HG02642 (cell line): ENCODE data around the gene TMOD1.
"Not testable (repeated sequence)": the region's sequence is repeated elsewhere in the genome, so short reads cannot be mapped to it uniquely, and the experiment has no call there.

Experiments
- ATAC-seq: cut with Tn5 transposase; IDR thresholded peaks from one replicate; pipeline ENCODE4 v1.9.1; 2021; ENCODE audit warnings: mild to moderate bottlenecking; ENCODE audit not compliant: unreplicated experiment, poor library complexity

The TMOD1 gene

DNA sequence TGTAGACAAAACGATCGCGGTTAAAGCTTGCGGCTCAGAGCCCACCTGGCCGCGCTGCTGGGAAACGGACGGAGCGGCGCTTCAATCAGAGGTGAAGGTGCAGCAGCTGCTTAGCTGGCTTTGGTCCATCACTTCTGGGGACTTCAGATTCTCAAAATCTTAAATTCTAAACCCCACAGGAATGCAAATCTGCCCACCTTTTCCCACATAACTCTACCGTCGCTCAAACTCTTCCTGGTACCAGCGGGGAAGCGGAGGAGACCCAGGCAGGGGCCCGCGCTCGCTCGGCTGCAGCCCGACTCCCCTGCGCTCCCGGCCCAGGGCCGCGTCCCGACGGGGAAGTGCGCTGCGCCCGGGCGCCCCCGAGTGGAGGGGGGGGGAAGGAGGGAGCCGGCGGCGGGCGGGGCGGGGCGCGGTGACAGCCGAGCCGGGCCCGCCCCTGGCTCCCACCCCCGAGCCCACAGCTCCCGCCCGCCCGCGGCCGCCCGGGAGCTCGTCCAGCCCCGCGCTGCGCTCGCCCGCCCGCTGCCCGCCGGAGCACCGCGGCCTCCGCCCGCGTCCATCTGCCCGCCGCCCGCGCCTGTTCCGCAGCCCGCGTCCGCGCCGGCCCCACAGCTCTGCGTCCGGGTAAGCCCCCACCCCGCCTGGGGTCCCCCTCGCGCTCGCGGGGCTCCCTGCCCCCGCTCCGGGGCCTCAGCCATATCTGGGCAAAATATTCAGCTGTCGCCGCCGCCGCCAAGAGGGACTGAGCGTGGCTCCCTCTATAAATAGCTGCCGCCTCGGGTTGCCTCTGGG is at the start of gene TMOD1:
Gene TMOD1 (plus strand): TSS at position 490 of the 795 bp plus-strand sequence. CDS start 22,523 bp downstream, outside the sequence.
- ATAC-seq: peak; percentile 71

- ATAC-seq: not testable (repeated sequence)
Observed at GRCh38 chr9:97453573-97453972, 47.9 kb upstream of the TMOD1 start.

DNA sequence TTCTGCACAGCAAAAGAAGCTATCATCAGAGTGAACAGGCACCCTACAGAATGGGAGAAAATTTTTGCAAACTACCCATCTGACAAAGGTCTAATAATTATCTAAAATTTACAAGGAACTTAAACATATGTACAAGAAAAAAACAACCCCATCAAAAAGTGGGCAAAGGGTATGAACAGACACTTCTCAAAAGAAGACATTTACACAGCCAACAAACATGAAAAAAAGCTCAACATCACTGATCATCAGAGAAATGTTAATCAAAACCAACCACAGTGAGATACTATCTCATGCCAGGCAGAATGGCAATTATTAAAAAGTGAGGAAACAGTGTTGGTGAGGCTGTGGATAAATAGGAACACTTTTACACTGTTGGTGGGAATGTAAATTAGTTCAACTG is 44.6 kb upstream of the TMOD1 start:
- not testable (repeated sequence) for ATAC-seq

- ATAC-seq: no peak
Observed at GRCh38 chr9:97459326-97459725, 42.1 kb upstream of the TMOD1 start.

DNA sequence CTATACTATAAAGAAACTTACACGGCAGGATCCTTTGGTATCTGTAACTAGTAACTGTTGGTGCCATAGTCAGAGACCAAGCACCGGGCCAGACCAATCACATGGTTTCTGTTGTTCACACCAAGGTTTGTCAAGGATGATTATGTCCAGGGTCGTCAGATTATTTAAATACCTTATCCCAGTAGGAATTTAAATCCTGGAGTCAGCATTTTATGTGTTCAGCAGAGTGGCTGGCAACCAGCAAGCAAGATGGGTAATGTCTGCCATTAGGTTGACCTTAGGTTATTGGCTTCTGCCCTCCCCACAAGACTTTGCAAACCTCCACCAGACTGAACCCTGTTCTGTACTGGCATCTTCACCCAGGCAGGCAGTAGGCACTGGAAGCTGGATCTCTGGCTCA is 39.3 kb upstream of the TMOD1 start:
- ATAC-seq: no peak

DNA sequence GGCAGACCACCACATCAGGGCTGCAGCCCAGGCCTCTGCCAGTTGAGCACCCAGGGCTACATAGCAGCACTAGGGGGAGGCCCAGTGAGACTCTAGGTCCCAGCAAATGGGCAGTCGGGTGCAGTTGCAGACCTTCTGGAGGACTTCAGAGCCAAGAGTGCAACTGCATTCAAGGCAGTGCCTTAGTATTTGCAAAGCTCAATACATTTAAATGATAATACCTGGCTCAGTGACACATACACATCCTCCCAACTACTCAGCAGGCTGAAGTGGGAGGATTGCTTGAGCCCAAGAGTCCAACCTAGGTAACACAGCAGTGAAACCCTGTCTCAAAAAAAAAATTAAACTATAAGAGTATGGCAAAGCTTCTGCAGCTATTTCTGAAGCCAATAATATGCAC is 38.6 kb upstream of the TMOD1 start:
- ATAC-seq: no peak

DNA sequence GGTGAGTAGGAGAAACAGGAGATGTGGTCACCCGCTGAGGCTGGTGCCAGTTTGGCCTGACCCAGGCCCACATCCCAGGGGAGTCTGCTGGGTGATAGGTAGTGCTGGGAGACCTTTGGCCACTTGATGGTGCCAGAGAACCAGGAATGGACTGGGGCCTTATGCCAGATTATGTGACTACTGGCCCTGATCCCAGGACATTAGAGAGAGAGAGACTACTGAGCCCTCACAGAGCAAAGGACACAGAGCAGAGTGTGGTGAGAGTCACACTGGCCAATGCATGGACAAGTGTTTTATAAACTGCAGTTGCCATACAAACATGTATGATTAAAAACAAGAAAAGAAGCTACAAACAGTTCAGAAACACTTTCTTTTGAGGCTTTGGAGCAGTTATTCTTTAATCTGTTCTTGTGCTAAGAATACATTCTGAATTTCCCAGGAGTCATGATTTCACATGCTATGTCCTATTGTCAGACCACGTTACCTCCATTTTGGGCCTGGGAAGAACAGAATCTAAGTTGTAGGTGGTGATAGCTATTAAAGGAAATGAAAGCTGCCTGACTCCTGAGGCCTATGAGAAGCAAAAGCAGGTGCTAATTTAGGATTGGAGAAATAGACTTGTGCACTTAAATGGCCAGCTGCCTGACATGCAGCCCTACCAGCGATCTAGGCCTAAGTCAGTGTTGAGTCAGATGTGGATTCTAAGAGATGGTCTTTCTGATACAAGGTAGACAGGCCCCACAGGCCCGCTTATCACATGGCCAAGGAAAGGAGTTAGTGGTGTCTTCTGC is 32.6 kb upstream of the TMOD1 start:
- ATAC-seq: peak; percentile 82

DNA sequence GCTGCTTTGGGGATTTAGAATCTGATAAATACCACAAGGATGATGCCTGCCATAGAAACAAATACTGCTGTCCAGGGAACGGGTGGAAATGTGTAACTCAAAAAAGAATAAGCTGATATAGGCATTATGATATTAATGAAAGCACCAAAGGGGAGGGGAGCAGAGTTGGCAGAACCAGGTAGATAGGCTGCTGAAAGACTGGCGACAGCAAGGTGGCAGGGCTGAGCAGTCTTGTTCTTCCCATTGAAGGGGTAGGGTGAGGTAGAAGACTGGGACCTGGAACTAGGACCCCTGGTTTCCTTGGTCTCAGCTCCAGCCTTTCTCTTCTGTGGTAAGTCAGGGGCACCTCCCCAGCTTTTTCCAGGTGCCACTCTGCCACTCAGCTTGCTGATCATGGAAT is 31.4 kb upstream of the TMOD1 start:
- no peak for ATAC-seq

DNA sequence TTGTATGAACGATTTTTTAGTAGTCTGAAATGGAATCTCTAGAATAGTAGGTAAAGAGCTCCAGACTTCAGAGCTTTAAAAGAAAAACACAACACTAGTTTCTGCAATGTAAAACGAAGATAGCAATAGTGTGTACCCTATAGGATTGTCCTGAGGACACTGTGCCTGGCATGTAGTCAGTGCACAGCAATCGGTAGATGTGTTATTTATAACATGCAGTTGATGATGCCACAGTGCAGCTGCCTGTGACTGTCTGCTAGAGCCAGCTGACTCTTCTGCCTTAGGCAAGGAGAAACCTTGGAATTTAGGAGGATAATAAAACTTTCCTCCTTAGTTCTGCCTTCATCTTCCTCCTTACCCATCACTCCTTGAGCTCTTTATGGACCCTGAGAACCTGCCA is 27.7 kb upstream of the TMOD1 start:
- ATAC-seq: no peak

GRCh38 chr9:97474372-97474925 is 27.0 kb upstream of the TMOD1 start:
- no peak for ATAC-seq

DNA sequence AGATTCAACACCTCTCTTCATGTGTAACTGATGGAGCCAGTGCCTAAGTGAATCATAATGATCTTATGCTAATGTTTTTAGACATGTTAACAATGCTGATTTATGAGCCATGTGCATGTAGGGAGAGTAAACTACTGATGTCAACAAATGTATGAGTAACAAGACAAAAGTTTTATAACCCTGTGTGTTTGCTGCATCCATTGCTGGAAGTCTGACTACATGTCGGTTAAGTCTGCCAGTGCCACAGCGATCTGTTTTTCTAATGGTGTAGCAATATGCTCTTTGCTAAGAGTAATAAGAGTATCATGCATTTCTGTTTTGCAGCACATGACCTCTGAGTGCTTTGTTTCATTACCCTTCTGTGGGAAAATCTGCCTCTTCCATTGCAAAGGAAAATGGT is 26.4 kb upstream of the TMOD1 start:
- no peak for ATAC-seq

DNA sequence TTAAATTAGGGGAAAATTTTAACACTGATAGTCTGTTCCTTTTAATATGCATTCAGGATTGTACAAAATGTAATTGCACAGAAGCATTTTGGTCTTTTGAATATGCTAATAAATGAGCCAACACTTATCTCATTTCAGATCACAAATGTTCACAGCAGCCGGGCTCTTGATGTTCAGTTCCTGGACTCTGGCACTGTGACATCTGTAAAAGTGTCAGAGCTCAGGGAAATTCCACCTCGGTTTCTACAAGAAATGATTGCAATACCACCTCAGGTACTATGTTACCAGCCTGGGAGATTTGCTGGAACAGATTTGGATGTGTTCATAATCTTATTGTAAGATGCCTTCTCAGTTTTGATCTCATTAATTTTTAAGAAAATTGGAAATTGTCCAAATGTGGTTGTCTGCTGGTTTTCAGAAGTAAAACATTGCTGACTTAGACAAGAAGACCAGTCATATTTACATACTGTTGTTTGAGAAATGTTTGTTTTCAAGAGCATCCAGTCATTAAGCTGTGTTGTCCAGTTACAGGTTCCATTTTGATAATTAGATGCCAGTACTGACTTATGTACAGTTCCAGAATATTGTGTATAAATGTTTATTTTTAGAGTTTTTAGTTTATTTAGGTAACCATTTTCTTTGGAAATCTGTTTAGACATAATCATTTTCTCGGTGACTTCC is 23.0 kb upstream of the TMOD1 start:
- no peak for ATAC-seq

- ATAC-seq: no peak
Observed at GRCh38 chr9:97479496-97480159, 21.8 kb upstream of the TMOD1 start.

DNA sequence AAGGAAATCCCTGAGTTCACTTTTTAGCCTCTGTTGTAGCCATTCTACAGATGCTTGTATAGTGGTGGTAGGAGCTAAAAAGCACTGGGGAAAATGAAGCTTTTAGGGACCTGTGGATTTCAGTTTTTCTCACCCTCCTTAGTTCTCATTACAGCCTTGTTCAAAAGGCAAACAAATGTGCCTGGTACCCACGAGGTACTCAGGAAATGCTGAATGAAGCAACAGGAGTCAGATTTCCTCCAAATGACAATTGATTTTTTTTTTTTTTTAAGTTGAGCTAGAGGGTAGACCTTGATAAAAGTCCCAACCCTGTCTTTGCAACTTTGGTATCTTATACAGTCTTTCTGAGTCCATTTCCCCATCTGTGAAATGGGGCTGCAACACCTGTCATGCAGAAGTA is 21.3 kb upstream of the TMOD1 start:
- ATAC-seq: no peak

GRCh38 chr9:97480749-97481148 is 20.7 kb upstream of the TMOD1 start:
- no peak for ATAC-seq

DNA sequence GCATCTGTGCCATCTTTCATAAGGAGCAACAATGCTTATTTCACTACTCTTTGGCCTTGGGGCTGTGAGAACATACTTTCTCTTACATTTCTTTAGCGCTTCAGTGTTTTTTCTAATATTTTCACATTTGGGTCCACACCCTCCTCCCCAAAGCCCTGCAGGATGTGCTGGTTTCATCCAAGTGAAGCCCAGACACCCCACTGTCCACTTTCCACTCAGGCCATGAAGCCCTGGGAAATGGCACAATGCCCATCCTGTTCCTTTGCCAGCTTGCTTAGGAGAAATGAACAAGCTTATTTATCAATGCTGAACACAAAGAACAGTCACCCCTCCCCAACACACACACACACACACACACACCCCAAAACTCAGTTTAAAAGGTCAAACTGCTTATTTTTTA is 17.3 kb upstream of the TMOD1 start:
- no peak for ATAC-seq

DNA sequence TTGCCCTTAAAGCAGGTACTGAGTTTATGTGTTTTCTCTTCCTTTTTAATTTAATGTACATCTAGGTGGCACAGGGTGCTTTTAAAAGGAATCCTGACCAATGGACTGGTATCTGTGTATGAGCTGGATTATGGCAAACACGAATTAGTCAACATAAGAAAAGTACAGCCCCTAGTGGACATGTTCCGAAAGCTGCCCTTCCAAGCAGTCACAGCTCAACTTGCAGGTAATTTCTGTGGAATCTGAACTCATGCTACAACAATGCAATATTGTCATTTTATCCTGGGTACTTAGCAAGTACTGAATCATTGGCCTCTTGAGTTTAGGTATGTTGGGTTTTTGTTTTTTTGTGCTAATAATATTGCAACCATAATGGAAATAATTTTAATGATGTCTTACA is 14.4 kb upstream of the TMOD1 start:
- ATAC-seq: no peak

DNA sequence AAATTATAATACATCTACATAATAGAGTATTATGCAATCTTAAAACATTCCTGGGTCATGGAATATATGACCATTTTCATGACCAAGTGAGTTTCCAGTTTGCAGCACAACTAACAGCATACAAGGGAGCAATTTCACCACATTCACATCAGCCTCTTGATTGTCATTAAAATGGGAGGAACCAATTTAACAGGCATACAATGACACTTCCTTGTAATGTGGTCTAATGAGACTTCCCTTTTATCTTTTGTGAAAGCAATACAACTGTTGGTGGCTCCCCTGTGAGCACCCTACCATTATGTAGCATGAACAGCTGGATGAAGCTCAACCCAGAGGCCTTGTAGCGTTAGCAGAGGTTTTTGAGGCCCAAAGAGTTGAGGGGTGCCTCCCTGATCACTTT is 13.6 kb upstream of the TMOD1 start:
- no peak for ATAC-seq

- no peak for ATAC-seq
Observed at GRCh38 chr9:97491216-97491999, 10.1 kb upstream of the TMOD1 start.
